SW480 (cell line): ENCODE measurements around the gene RECK.
A peak's percentile ranks its signal among the peaks of the same experiment; 100 is the strongest.
"Not testable (repeated sequence)": the region's sequence is repeated elsewhere in the genome, so short reads cannot be mapped to it uniquely, and the experiment has no call there.

ENCODE experiments used
- DNase-seq: peaks from one replicate; pipeline ENCODE4 v3.0.0-alpha.2; 2016; ENCODE audit warnings: low spot score

The RECK gene

DNA sequence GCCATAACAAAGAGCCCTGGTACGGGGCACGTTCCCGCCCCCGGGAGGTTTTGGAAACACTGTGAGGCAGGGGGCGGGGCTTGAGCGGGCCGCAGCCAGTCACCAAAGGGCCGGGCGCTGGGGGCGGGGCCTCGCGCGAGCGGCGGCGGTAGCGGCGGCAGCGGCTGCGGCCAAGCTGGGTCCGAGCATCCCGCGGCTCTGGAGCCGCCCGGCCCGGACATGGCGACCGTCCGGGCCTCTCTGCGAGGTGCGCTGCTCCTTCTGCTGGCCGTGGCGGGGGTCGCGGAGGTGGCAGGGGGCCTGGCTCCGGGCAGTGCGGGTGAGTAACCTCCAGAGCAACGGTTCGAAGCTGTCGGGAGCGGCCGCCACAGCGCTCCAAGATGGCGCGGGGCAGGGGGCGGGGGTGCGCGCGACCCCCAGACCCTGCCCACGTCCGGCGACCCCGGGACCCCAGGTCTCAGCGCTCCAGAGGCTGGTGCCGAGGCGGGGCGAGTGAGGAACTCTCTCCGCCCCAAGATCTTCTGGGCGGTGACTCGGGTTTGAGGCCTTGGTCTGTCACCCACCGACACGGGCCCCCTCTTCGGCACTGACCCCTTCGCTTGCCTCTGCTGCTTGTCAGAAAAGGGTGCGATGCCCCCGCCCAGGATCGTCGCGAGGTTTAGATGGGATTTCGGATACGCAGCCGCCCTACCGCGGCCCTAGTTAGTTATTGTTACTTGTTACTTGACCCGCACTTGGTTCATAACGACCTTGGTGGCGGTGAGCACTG lies at the start of gene RECK:
Gene RECK (plus strand): TSS at position 134 of the 769 bp plus-strand sequence. CDS start 86 bp downstream, at position 220.
- DNase-seq, result peak; percentile 81

DNA sequence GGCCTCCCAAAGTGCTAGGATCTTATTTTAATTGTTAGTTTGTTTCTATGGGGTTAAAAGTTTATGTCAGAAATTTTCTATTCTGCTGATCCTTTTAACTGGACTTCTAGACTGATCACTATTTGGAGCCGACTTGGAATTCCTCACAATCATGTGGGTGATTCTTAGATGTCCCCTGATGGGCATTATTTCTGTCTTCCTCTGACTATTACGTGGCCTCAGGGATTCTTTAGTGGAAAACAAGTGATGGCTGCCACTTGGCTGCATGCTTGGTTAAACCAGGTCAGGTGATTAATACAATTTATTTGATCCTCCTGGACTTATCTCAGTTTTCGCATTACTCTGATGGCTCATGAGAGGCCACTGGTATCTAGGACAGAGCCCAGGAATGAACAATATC lies 46.6 kb upstream of the RECK start:
- DNase-seq, result no peak

- DNase-seq, result not testable (repeated sequence)
These were observed 43.6 kb upstream of the RECK start for GRCh38 chr9:35993136-35993535.

GRCh38 chr9:35993976-35994720 lies 42.6 kb upstream of the RECK start:
- no peak for DNase-seq

DNA sequence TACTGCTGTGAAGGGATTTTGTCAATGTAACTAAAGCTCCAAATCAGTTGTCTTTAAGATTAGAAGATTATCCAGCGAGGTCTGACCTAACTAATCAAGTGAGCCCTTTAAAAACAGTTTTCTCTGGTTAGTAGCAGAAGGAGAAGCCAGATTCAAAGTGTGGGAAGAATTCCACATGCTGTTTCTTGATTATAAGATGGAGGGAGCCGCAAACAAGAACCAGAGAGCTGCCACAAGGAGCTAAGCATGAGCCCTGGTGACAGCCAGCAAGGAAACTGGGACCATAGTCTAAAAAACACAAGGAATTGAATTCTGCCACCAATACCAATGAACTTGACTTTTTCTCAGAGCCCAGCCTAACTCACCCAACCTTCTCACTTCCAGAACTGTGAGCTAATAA lies 41.8 kb upstream of the RECK start:
- DNase-seq, result no peak

GRCh38 chr9:35996358-35996970 lies 40.2 kb upstream of the RECK start:
- no peak for DNase-seq

GRCh38 chr9:35997016-35997415 lies 39.7 kb upstream of the RECK start:
- DNase-seq, result not testable (repeated sequence)

DNA sequence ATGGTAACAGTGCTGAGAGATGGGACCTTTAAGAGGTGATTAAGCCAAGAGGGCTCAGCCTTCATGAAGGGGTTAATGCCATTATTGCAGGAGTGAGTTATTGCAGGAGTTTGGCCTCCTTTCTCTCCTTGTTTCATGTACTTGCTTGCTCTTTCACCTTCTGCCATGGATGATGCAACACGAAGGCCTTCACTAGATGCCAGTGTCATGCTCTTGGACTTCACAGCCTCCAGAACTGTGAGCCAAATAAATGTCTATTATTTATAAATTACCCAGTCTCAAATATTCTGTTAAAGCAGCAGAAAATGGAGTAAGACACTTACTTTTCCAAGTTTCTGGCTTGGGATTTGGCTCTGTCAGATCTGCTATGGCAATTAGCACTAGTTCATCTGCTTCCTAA lies 38.4 kb upstream of the RECK start:
- no peak for DNase-seq

DNA sequence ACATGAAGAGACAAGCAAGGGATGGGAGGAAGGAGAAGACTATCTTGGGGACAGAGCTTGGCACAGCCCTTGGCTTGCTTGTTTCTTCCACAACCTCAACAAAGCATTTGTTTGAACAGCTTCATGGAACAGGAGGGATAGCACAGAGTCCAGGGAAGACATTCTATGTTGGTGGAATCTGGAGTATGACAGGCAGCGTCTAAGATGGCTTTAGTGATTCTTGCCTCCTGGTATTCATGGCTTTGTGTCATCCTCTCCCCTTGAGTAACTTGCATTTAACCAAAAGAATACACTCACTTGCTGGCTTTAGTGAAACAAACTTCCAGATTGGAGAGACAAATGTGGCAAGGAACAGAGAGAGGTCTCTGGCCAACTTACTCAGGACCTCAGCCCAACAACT lies 30.8 kb upstream of the RECK start:
- no peak for DNase-seq

DNA sequence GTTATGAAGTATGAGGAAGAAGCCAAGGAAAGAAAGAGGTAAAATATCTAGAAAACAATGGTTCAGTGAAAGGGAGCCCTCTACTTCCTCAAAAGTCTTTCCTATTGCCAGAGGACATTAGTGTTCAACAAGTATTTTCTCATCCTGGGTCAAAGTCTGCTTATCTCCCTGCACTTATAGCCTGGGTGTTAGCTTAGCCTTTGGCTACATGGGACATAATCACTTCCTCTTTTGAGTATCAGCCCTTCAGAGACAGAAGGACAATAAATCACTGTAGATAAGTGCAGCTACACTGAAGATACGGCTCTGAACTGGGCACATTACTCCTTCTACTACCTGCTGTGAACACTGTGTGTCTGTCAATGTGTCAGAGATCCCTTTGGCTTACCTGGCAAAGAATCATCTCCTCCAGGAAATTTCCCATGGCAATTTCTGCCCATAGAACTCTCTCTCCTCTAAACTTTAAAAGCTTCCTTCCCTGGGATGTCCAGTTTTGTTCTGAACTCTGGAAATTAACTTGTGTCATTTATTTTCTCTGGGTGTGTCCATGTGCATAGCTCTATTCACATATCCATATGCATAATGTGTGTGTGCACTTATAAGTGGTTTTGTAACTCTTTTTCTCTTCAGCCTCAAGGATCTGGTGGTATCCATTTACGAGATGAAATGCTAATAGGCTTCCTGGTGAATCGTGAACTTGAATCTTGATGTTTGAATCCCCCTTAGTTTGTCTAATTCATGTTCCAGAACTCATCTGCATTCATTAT lies 30.0 kb upstream of the RECK start:
- DNase-seq, result no peak

DNA sequence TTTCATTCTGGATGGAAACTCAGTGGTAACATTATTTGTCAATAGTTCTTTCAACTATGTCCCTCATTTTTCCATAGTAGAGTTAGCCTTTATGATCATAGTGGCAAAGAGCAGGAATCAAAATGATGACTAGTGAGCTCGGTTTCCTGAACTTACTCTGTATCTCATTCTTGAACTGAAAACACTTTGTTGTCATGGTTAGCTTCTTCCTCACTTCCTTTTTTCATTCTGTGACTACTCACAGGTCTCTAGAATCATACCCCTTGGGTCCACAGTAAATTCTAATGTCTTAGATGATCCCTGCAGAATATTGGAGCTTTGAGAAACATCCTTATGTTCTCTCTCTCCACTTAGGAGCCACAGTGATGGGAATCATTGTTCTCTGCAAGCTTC lies 29.4 kb upstream of the RECK start:
- DNase-seq, result no peak

- DNase-seq, result no peak
These were observed 28.9 kb upstream of the RECK start for GRCh38 chr9:36007852-36008251.

DNA sequence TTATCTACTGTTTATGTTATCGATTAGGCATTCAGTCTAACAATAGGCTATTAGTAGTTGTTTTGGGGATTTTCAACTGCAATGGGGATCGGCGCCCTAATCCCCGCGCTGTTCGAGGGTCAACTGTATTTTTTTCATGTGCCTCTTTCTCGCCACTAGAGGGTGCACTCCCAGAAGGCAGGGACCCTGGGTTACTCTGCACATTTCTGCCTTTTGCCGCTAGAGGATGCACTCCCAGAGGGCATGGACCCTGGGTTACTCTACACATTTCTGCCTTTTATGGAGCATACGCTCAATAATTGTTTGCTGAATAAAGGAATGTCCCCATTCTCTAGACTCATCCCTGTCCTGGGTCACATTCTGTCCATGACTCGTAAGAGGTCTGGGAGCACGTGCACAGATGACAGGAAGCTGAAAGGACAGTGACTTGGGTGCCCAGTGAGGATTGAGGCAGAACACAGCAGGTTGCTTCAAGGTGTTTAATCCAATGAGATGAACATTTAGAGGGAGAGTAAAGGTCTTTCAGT lies 27.9 kb upstream of the RECK start:
- DNase-seq, result peak; percentile 72

GRCh38 chr9:36011379-36011778 lies 25.3 kb upstream of the RECK start:
- DNase-seq, result no peak

- no peak for DNase-seq
These were observed 19.4 kb upstream of the RECK start for GRCh38 chr9:36017278-36017677.

DNA sequence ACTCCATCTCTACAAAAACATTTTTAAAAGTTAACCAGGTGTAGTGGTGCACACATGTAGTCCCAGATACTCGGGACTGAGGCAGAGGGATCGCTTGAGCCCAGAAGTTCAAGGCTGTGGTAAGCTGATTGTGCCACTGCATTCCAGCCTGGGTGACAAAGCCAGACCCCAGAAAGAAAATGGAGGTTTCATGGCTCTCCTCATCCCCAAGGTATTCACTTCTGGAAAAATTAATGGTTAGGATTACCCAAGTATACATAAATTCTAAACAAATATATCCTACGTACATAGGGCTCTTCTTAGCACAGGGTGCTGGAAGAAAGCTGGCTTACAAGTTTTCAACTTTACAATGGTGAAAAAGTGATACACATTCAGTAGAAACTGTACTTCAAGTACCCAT lies 18.6 kb upstream of the RECK start:
- no peak for DNase-seq

DNA sequence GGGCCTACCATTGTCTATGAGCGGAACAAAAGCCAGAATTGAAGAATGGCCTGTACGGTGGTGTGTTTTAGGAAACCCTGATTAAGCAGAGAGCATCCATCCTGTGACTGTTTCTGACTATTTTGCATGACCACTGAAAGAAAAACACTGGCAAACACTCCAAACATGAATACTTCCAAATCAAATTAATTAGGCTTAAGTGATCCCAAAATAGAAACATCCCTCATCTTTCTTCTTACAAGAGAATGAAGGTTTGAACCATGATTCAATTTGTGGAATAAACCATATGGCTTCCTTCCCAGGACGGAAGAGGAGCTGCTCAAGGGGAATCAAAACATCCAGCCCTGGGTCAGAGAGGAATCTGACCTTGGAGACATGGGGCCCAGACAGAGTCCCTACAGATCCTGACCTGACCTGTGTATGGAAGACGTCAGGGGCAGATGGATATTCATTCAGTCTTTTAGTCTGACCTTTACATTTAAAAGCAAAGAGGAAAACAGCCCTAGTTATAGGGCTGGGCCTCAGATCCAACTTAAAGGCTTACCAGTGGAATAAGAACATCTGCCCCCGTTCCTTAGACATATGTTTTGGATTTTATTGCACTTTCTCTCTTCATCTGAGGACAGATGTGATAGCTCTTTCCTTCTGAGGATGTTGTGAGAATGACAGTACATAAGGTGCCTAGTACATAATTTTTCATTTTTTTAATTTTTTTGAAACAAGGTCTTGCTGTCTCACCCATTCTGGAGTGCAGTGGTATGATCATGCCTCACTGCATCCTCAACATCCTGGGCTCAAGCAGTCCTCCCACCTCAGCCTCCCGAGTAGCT lies 17.6 kb upstream of the RECK start:
- no peak for DNase-seq

DNA sequence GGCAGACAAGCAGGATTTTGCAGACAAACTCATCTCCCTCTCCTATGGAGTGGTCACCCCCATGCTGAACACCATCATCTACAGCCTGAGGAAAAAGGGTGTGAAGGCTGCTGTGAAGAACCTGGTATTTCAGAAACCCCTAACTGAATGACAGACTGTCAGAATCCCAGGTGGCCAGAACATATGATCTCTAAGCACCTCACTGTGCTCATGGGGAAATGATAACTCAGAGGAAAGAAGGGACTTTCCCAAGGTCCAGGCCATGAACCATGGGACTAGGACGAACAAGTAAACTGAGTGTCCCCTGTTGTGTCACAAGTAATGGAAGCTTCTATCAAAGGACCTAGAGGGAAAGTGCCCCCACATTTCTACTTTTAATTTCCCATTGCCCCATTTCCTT lies 14.7 kb upstream of the RECK start:
- no peak for DNase-seq

DNA sequence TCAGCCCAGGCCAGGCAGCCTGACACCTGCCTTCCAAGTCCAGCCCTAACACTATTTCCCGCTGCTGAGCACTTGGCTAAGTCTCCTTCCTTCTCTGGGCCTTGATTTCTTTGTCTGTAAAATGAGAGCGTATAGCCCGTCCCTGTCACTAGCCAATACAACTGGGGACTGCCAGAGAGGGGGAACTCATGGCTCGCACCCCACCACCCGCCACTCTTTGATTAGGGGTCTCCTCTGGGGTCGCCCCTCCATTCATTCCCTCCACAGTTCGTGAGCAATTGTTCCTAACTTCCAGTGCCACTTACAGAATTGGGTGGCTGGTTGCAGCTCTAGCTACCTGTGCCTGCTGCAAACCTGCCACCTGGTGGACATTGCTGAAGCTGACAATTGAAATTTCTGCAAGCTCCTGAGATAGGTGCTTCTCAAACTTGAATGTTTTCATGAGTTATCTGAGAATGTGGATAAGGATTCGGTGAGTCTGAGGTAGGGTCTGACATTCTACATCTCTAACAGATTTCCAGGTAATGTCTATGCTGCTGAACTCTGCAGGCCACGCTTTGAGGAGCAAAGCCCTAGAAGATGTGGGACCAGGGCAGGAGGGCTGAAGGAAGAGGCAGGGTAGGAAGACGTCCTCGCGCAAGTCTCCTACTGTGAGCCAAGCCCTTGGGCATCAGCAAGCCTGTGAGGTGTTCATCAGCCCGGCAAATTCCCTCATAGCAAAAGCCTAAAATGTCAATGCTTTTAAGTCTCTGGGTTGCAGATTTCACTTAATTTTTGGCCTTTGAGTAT lies 13.3 kb upstream of the RECK start:
- peak; percentile 62 for DNase-seq

DNA sequence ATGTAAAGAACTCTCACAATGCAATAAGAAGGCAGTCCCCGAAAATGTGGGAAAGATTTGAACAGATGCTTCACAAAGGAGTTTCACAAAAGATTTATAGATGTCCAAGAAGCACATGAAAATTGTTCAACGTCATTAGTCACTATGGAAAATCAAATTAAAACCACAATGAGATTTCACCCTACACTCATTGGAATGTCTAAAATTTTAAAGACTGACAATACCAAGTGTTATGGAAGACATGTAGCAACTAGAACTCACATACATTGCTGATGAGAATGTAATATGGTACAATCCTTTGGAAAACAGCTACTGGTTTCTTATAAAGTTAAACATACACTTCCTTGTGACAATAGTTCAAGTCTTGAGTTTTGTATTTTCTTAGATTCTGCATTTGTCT lies 11.0 kb upstream of the RECK start:
- no peak for DNase-seq
